SK-N-SH treated with all-trans-retinoic acid at 6 μM for 48 hours (cell line): Measurements from ENCODE around the gene SMAD6.

ENCODE experiments used
- CSRNP3 ChIP-seq: fragments of 250-450 bp; sonication (Bioruptor Pico); IDR thresholded peaks from 2 replicates; pipeline ENCODE4 v1.5.1; 2021; ENCODE audit warnings: mild to moderate bottlenecking, moderate library complexity
- GLIS3 ChIP-seq: fragments of 250-450 bp; sonication (Bioruptor Pico); IDR thresholded peaks from 2 replicates; pipeline ENCODE4 v1.5.0; 2020; ENCODE audit warnings: mild to moderate bottlenecking, moderate library complexity
- PATZ1 ChIP-seq: fragments of 250-450 bp; sonication (Bioruptor Pico); IDR thresholded peaks from 2 replicates; pipeline ENCODE4 v1.8.0; 2020; ENCODE audit warnings: mild to moderate bottlenecking, moderate library complexity, borderline replicate concordance
- RARB ChIP-seq: fragments of 250-450 bp; sonication (Bioruptor Pico); IDR thresholded peaks from 2 replicates; pipeline ENCODE4 v1.8.0; 2021; ENCODE audit warnings: mild to moderate bottlenecking, moderate library complexity
- ZFP30 ChIP-seq: fragments of 450-650 bp; formaldehyde crosslinking; IDR thresholded peaks from 2 replicates; pipeline ENCODE4 v1.5.0; 2022; ENCODE audit warnings: mild to moderate bottlenecking, moderate library complexity

GRCh38 chr15:66718220-66718988, 16.4 kb downstream of the SMAD6 start:
- TF ChIP-seq RARB (CRISPR knock-in tag): no peak
- TF ChIP-seq PATZ1: no peak
- TF ChIP-seq GLIS3 (CRISPR knock-in tag): no peak
- no peak for TF ChIP-seq ZFP30 (CRISPR knock-in tag)
- no peak for TF ChIP-seq CSRNP3
